SK-N-SH treated with all-trans-retinoic acid at 6 μM for 48 hours (cell line): ENCODE measurements around the gene RAB21.

Experiments
- ATAC-seq: fragments of 200-7000 bp; cut with Tn5 transposase; 3 replicates; pipeline ENCODE4 v1.9.1; 2020; ENCODE audit warnings: mild to moderate bottlenecking, moderate library complexity
- ARNTL ChIP-seq: fragments of 450-650 bp; formaldehyde crosslinking; IDR thresholded peaks from 2 replicates; pipeline ENCODE4 v1.5.0; 2020; ENCODE audit warnings: low read depth, mild to moderate bottlenecking, moderate library complexity, borderline replicate concordance
- BACH2 ChIP-seq: fragments of 250-450 bp; sonication (Bioruptor Pico); IDR thresholded peaks from 2 replicates; pipeline ENCODE4 v1.9.0; 2021; ENCODE audit warnings: mild to moderate bottlenecking, borderline replicate concordance
- CSDC2 ChIP-seq: fragments of 250-450 bp; sonication (Bioruptor Pico); IDR thresholded peaks from 2 replicates; pipeline ENCODE4 v1.5.0; 2020; ENCODE audit warnings: mild to moderate bottlenecking, moderate library complexity
- ESRRG ChIP-seq: fragments of 250-450 bp; sonication (Bioruptor Pico); IDR thresholded peaks from 2 replicates; pipeline ENCODE4 v1.6.1; 2021; ENCODE audit warnings: mild to moderate bottlenecking
- GLIS3 ChIP-seq: fragments of 250-450 bp; sonication (Bioruptor Pico); IDR thresholded peaks from 2 replicates; pipeline ENCODE4 v1.5.0; 2020; ENCODE audit warnings: mild to moderate bottlenecking, moderate library complexity
- ISL1 ChIP-seq: fragments of 250-450 bp; sonication (Bioruptor Pico); IDR thresholded peaks from 2 replicates; pipeline ENCODE4 v2.1.2; 2022; ENCODE audit warnings: mild to moderate bottlenecking, moderate library complexity
- OSR1 ChIP-seq: fragments of 250-450 bp; sonication (Bioruptor Pico); IDR thresholded peaks from 2 replicates; pipeline ENCODE4 v1.8.0; 2022; ENCODE audit warnings: moderate library complexity, mild to moderate bottlenecking, inconsistent platforms
- PPARA ChIP-seq: fragments of 250-450 bp; sonication (Bioruptor Pico); IDR thresholded peaks from 2 replicates; pipeline ENCODE4 v1.5.0; 2020; ENCODE audit warnings: mild to moderate bottlenecking, borderline replicate concordance
- RARB ChIP-seq: fragments of 250-450 bp; sonication (Bioruptor Pico); IDR thresholded peaks from 2 replicates; pipeline ENCODE4 v1.8.0; 2021; ENCODE audit warnings: mild to moderate bottlenecking, moderate library complexity
- SNAI2 ChIP-seq: fragments of 250-450 bp; sonication (Bioruptor Pico); IDR thresholded peaks from 2 replicates; pipeline ENCODE4 v1.5.0; 2020; ENCODE audit warnings: mild to moderate bottlenecking, moderate library complexity
- TCF4 ChIP-seq: fragments of 250-450 bp; sonication (Bioruptor Pico); IDR thresholded peaks from 2 replicates; pipeline ENCODE4 v1.8.0; 2021; ENCODE audit warnings: mild to moderate bottlenecking, moderate library complexity, borderline replicate concordance
- TOX ChIP-seq: fragments of 250-450 bp; sonication (Bioruptor Pico); IDR thresholded peaks from 2 replicates; pipeline ENCODE4 v1.8.0; 2021; ENCODE audit warnings: mild to moderate bottlenecking, moderate library complexity, borderline replicate concordance
- ZC3H10 ChIP-seq: fragments of 250-450 bp; sonication (Bioruptor Pico); IDR thresholded peaks from 2 replicates; pipeline ENCODE4 v1.5.1; 2021; ENCODE audit warnings: mild to moderate bottlenecking, moderate library complexity
- ZFP3 ChIP-seq: fragments of 250-450 bp; sonication (Bioruptor Pico); IDR thresholded peaks from 2 replicates; pipeline ENCODE4 v1.5.0; 2020; ENCODE audit warnings: mild to moderate bottlenecking, moderate library complexity
- ZFP30 ChIP-seq: fragments of 450-650 bp; formaldehyde crosslinking; IDR thresholded peaks from 2 replicates; pipeline ENCODE4 v1.5.0; 2022; ENCODE audit warnings: mild to moderate bottlenecking, moderate library complexity
- ZNF565 ChIP-seq: fragments of 450-650 bp; formaldehyde crosslinking; conservative IDR thresholded peaks from 2 replicates; pipeline ENCODE4 v1.5.0; 2020; ENCODE audit warnings: low read depth, mild to moderate bottlenecking, moderate library complexity
- ZNF70 ChIP-seq: fragments of 450-650 bp; formaldehyde crosslinking; IDR thresholded peaks from 2 replicates; pipeline ENCODE4 v1.5.0; 2020; ENCODE audit warnings: mild to moderate bottlenecking, moderate library complexity
- ZNF8 ChIP-seq: fragments of 450-650 bp; formaldehyde crosslinking; IDR thresholded peaks from 2 replicates; pipeline ENCODE4 v1.5.0; 2020; ENCODE audit warnings: mild to moderate bottlenecking, moderate library complexity
- TF ChIP-seq, protein P1 (sequence below): fragments of 250-450 bp; sonication (Bioruptor Pico); IDR thresholded peaks from 2 replicates; pipeline ENCODE4 v1.8.0; 2020; ENCODE audit warnings: mild to moderate bottlenecking, moderate library complexity, borderline replicate concordance
- TF ChIP-seq, protein P2 (sequence below): fragments of 250-450 bp; sonication (Bioruptor Pico); IDR thresholded peaks from 2 replicates; pipeline ENCODE4 v1.8.0; 2021; ENCODE audit warnings: low read depth, mild to moderate bottlenecking, moderate library complexity, borderline replicate concordance
- TF ChIP-seq, protein P3 (sequence below): fragments of 250-450 bp; sonication (Bioruptor Pico); IDR thresholded peaks from 2 replicates; pipeline ENCODE4 v1.5.1; 2021; ENCODE audit warnings: mild to moderate bottlenecking, moderate library complexity
- TF ChIP-seq, protein P4 (sequence below): fragments of 250-450 bp; sonication (Bioruptor Pico); IDR thresholded peaks from 2 replicates; pipeline ENCODE4 v1.5.0; 2020; ENCODE audit warnings: mild to moderate bottlenecking, moderate library complexity
- TF ChIP-seq, protein P5 (sequence below): fragments of 250-450 bp; sonication (Bioruptor Pico); IDR thresholded peaks from 2 replicates; pipeline ENCODE4 v1.5.1; 2020; ENCODE audit warnings: low read depth, mild to moderate bottlenecking, moderate library complexity

Gene RAB21

DNA sequence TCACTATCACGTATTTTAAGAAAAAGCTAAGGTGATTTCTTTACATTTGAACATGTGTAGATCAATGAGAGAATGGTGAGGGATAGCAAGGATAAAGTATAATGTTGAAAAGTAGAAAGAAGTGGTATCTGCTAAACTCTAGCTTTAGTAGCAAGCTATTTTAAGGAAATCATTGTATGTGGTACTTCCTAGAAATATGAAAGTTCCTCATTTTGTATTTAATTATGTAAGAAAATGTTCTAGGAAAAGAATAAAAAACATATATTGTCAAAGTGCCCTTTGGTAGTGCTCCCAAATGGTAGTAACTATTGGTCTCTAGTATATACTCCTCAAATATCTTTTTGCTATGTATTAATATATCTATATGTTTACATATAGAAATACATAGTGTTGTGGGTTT is 35.7 kb downstream of the RAB21 start:
- ATAC-seq, result no peak
- no peak for TF ChIP-seq SNAI2 (CRISPR knock-in tag)
- TF ChIP-seq GLIS3 (CRISPR knock-in tag), result no peak
- TF ChIP-seq ZFP3, result no peak

DNA sequence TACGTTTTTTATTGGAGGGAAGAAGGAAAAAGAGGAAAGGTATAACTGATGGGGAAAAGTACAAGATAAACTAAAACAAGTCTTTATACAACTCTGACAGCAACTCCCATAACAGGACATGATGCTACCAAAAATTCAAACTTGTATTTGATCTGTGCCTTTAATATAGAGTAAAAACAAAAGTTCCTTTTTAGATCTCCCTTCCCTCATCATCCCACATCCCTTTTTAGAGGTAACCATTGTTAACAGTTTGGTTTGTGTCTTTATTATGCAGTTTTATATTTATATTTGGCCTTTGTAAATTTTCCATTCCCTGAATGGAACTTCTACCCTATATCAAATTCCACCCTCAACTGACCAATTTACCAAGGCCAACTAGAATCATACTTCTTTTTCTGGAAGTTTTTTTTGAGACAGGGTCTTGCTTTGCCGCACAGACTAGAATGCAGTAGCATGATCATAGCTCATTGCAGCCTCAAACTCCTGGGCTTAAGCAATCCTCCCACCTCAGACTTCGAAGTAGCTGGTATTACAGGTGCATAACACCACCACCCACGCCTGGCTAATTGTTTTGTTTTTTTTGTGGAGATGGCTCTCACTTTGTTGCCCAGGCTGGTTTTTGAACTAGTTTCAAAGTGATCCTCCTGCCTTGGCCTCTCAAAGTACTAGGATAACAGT is 36.9 kb downstream of the RAB21 start:
- no peak for ATAC-seq
- TF ChIP-seq ARNTL (CRISPR knock-in tag), result no peak
- TF ChIP-seq, protein P1, sequence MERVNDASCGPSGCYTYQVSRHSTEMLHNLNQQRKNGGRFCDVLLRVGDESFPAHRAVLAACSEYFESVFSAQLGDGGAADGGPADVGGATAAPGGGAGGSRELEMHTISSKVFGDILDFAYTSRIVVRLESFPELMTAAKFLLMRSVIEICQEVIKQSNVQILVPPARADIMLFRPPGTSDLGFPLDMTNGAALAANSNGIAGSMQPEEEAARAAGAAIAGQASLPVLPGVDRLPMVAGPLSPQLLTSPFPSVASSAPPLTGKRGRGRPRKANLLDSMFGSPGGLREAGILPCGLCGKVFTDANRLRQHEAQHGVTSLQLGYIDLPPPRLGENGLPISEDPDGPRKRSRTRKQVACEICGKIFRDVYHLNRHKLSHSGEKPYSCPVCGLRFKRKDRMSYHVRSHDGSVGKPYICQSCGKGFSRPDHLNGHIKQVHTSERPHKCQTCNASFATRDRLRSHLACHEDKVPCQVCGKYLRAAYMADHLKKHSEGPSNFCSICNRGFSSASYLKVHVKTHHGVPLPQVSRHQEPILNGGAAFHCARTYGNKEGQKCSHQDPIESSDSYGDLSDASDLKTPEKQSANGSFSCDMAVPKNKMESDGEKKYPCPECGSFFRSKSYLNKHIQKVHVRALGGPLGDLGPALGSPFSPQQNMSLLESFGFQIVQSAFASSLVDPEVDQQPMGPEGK (CRISPR knock-in tag), result no peak
- no peak for TF ChIP-seq ZNF8 (CRISPR knock-in tag)
- no peak for TF ChIP-seq TOX (CRISPR knock-in tag)
- no peak for TF ChIP-seq RARB (CRISPR knock-in tag)
- TF ChIP-seq ZNF565, result no peak
- TF ChIP-seq ZFP30 (CRISPR knock-in tag), result no peak
- no peak for TF ChIP-seq GLIS3 (CRISPR knock-in tag)
- no peak for TF ChIP-seq ZNF70 (CRISPR knock-in tag)
- TF ChIP-seq ZC3H10 (CRISPR knock-in tag), result no peak
- TF ChIP-seq, protein P2, sequence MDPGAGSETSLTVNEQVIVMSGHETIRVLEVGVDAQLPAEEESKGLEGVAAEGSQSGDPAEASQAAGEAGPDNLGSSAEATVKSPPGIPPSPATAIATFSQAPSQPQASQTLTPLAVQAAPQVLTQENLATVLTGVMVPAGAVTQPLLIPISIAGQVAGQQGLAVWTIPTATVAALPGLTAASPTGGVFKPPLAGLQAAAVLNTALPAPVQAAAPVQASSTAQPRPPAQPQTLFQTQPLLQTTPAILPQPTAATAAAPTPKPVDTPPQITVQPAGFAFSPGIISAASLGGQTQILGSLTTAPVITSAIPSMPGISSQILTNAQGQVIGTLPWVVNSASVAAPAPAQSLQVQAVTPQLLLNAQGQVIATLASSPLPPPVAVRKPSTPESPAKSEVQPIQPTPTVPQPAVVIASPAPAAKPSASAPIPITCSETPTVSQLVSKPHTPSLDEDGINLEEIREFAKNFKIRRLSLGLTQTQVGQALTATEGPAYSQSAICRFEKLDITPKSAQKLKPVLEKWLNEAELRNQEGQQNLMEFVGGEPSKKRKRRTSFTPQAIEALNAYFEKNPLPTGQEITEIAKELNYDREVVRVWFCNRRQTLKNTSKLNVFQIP, result no peak
- no peak for TF ChIP-seq ISL1 (CRISPR knock-in tag)
- TF ChIP-seq OSR1 (CRISPR knock-in tag), result no peak
- TF ChIP-seq, protein P3, sequence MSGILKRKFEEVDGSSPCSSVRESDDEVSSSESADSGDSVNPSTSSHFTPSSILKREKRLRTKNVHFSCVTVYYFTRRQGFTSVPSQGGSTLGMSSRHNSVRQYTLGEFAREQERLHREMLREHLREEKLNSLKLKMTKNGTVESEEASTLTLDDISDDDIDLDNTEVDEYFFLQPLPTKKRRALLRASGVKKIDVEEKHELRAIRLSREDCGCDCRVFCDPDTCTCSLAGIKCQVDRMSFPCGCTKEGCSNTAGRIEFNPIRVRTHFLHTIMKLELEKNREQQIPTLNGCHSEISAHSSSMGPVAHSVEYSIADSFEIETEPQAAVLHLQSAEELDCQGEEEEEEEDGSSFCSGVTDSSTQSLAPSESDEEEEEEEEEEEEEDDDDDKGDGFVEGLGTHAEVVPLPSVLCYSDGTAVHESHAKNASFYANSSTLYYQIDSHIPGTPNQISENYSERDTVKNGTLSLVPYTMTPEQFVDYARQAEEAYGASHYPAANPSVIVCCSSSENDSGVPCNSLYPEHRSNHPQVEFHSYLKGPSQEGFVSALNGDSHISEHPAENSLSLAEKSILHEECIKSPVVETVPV (CRISPR knock-in tag), result no peak
- TF ChIP-seq, protein P4, sequence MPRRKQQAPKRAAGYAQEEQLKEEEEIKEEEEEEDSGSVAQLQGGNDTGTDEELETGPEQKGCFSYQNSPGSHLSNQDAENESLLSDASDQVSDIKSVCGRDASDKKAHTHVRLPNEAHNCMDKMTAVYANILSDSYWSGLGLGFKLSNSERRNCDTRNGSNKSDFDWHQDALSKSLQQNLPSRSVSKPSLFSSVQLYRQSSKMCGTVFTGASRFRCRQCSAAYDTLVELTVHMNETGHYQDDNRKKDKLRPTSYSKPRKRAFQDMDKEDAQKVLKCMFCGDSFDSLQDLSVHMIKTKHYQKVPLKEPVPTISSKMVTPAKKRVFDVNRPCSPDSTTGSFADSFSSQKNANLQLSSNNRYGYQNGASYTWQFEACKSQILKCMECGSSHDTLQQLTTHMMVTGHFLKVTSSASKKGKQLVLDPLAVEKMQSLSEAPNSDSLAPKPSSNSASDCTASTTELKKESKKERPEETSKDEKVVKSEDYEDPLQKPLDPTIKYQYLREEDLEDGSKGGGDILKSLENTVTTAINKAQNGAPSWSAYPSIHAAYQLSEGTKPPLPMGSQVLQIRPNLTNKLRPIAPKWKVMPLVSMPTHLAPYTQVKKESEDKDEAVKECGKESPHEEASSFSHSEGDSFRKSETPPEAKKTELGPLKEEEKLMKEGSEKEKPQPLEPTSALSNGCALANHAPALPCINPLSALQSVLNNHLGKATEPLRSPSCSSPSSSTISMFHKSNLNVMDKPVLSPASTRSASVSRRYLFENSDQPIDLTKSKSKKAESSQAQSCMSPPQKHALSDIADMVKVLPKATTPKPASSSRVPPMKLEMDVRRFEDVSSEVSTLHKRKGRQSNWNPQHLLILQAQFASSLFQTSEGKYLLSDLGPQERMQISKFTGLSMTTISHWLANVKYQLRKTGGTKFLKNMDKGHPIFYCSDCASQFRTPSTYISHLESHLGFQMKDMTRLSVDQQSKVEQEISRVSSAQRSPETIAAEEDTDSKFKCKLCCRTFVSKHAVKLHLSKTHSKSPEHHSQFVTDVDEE (CRISPR knock-in tag), result no peak
- no peak for TF ChIP-seq PPARA (CRISPR knock-in tag)
- TF ChIP-seq TCF4 (CRISPR knock-in tag), result no peak
- no peak for TF ChIP-seq ESRRG (CRISPR knock-in tag)

DNA sequence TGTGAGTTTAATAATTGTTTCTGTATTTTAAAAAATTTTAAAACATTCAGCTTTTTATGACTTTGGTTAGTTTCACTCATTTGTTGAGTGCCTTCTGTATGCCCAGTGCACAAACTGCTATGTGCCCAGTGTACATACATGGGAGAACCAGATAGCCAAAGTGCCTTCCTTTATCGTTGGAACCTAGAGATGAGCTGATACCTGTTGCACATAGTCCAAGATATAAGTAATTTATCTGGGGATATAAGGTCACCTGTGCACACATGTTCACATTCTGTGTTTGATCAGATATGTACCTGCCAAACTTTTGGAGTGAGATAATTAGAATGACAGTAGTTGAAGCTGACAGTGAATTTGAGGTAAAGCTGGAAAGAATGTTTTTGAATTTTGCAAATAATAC is 37.9 kb downstream of the RAB21 start:
- no peak for ATAC-seq
- TF ChIP-seq ISL1 (CRISPR knock-in tag) (no peak), GLIS3 (CRISPR knock-in tag) (no peak)
- TF ChIP-seq, protein P3 (CRISPR knock-in tag), result no peak

DNA sequence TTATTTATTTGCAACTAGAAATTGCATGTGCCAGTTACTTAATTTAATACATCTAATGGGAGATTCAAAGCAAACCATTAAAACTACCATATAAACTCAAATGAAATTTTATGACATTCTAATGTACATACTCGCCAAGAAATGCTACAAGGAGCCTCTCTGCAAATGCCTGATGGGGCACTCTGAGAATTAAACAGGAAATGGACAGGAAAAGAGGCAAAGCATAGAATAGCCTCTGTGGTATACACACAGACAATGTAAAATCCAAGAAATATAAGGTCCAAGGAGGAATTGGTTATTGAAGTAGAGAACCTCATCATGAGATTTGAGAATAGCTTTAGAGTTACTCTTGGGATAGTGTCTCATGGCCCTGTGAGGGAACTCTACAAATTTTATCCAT is 41.2 kb downstream of the RAB21 start:
- TF ChIP-seq, protein P5, sequence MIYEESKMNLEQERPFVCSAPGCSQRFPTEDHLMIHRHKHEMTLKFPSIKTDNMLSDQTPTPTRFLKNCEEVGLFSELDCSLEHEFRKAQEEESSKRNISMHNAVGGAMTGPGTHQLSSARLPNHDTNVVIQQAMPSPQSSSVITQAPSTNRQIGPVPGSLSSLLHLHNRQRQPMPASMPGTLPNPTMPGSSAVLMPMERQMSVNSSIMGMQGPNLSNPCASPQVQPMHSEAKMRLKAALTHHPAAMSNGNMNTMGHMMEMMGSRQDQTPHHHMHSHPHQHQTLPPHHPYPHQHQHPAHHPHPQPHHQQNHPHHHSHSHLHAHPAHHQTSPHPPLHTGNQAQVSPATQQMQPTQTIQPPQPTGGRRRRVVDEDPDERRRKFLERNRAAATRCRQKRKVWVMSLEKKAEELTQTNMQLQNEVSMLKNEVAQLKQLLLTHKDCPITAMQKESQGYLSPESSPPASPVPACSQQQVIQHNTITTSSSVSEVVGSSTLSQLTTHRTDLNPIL (CRISPR knock-in tag), result no peak
- TF ChIP-seq ZNF70 (CRISPR knock-in tag) (no peak), ZNF565 (no peak), RARB (CRISPR knock-in tag) (no peak), BACH2 (CRISPR knock-in tag) (no peak), ZFP3 (no peak), OSR1 (CRISPR knock-in tag) (no peak), CSDC2 (CRISPR knock-in tag) (no peak)
- TF ChIP-seq, protein P2, result no peak

More for the DNA sequence above, 41.2 kb downstream of the RAB21 start:
- ATAC-seq, result no peak
